GM21367 (cell line): ENCODE measurements around the gene AOC2.
"Not testable (repeated sequence)": the region's sequence is repeated elsewhere in the genome, so short reads cannot be mapped to it uniquely, and the experiment has no call there.

Source experiments
- ATAC-seq: cut with Tn5 transposase; IDR thresholded peaks from one replicate; pipeline ENCODE4 v1.9.1; 2021; ENCODE audit not compliant: unreplicated experiment

Gene AOC2

DNA sequence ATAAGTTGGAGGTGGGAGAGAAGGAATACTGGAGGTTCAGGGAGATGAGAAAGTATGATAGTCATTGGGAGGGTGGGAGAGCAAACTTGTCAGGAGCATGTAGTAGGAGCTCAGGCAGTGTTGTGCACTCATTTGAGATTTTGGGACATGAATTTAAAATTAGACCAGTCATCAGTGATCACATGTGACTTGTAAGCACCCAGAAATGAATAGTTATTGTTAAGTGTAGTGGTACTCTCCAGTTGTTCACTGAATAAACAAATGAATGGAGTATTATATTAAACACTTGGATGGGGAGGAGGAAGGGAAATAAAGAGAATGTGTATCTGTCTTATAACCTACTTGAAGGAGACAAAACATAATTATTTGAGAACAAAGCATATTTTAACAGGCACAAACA lies 13.4 kb upstream of the AOC2 start:
- no peak for ATAC-seq

GRCh38 chr17:42832213-42832933 lies 12.0 kb upstream of the AOC2 start:
- ATAC-seq = peak; percentile 7

- ATAC-seq = peak; percentile 67
Observed at GRCh38 chr17:42832934-42833766, 11.2 kb upstream of the AOC2 start, which contains the start of gene PSME3. Gene PSME3, plus strand, starts transcription at chr17:42833397. Its CDS starts 235 bp downstream, at chr17:42833632.

GRCh38 chr17:42833767-42834422 lies 10.5 kb upstream of the AOC2 start:
- peak; percentile 14 for ATAC-seq

DNA sequence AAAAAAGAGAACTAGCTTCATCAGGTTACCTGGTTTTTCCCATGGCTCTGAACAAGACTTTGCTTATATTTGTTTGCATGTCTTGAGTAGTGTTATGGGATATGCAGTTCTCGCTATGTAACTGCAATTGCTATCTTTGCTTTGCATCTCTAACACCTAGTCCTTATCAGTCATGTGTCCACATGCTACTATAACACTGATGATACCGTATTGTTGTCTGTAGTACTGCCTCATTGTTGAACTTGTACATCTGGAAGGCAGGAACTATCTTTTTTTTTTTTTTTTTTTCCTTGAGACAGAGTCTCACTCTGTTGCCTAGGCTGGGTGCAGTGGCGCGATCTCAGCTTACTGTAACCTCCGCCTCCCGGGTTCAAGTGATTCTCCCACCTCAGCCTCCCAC lies 8.6 kb upstream of the AOC2 start:
- no peak for ATAC-seq

GRCh38 chr17:42841975-42842685 lies 2.2 kb upstream of the AOC2 start:
- no peak for ATAC-seq

DNA sequence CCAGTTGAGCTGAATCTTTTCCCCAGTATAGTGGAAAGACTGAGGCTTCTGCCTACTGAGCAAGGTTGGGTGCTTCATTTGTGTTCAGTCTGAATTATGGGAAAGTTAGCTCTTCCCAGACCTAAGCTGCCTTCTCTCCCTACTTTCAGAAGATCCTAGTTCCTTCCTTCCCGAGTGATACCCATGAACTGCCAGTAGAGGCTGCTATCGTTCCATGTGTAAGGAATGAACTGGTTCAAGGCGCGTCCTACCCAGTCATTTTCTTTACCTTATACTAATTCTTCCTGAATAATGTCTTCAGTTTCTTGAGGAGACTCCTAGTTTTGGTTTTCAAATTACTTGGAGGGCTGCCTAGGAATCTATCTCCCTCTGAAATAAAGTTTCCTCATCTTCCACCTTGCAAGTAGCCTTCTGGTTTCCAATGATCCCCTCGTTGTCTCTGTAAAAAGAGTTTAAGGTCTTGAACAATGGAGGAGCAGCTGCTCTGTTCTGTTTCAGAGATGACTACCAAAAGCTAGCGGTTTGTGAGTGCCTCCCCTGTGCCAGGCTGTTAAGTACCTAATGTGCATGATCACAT lies 934 bp upstream of the AOC2 start:
- no peak for ATAC-seq

- no peak for ATAC-seq
Observed at GRCh38 chr17:42844761-42845555, 578 bp downstream of the AOC2 start.

DNA sequence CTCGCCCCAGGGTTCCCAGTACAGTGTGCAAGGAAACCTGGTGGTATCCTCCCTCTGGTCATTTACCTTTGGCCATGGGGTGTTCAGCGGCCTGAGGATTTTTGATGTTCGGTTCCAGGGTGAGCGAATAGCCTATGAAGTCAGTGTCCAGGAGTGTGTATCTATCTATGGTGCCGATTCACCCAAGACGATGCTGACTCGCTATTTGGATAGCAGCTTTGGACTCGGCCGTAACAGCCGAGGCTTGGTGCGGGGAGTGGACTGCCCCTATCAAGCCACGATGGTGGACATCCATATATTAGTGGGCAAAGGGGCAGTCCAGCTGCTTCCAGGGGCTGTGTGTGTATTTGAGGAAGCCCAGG lies 1.2 kb downstream of the AOC2 start:
- ATAC-seq = no peak

DNA sequence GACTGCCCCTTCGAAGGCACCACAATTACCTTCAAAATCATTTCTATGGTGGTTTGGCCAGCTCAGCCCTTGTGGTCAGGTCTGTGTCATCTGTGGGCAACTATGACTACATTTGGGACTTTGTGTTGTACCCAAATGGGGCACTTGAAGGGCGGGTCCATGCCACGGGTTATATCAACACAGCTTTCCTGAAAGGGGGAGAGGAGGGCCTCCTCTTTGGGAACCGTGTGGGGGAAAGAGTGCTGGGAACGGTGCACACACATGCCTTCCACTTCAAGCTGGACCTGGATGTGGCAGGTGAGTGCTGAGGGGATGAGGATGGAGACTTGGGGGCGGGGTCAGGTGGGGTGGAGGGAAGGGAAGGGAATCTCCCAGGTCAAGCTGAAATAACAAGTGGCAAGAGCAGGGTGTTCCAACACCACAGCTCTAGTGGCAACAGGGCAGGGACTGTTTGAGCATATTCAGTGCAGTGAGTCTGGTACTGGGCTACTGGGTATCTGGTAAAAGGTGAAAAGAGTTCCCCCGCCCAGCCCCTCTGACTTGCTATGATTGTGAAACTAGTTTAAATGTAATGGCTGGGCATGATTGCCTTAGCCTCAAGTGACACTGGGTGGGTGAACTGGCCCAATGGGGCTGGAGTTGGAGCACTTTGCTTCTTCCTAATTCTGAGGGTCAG lies 1.7 kb downstream of the AOC2 start:
- ATAC-seq = no peak

- ATAC-seq = no peak
Observed at GRCh38 chr17:42846594-42847280, 2.4 kb downstream of the AOC2 start.

GRCh38 chr17:42848093-42848492 lies 3.7 kb downstream of the AOC2 start:
- no peak for ATAC-seq

- no peak for ATAC-seq
Observed at GRCh38 chr17:42849031-42849430, 4.7 kb downstream of the AOC2 start.

- ATAC-seq = no peak
Observed at GRCh38 chr17:42849451-42850181, 5.2 kb downstream of the AOC2 start.

DNA sequence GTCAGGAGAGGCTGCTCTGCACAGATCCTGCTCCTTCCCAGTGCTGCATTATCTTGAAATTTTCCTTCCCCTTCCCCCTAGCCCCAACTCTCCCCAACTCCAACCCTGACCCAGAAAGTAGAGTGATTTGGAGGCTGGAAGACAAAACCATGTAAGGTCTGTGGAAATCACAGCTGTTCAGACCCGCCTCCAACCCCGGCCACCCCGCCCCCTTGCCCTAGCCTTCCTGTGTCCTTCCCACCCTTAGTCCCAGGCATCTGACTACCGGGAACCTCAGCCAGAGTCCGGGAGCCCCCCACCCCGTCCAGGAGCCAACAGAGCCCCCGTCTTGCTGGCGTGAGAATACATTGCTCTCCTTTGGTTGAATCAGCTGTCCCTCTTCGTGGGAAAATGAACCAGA lies 6.6 kb downstream of the AOC2 start, which contains the start of gene AOC3:
TSS of gene AOC3 (plus strand) at position 246 of the 400 bp plus-strand sequence. CDS start at position 391, 145 bp downstream.
- no peak for ATAC-seq

- ATAC-seq = not testable (repeated sequence)
Observed at GRCh38 chr17:42851371-42852240, 7.2 kb downstream of the AOC2 start.

- no peak for ATAC-seq
Observed at GRCh38 chr17:42852351-42852750, 8.0 kb downstream of the AOC2 start.
